COLO668 (cell line): ENCODE results near the gene PLET1.
A peak's percentile ranks its signal among the peaks of the same experiment; 100 is the strongest.

Source experiments
- DNase-seq: peaks from one replicate; lab custom pipeline; 2025; ENCODE audit not compliant: unreplicated experiment; lab: John Stamatoyannopoulos, UW

The PLET1 gene

GRCh38 chr11:112248201-112248600 is 12.5 kb downstream of the PLET1 start:
- DNase-seq = no peak

- no peak for DNase-seq
Observed at GRCh38 chr11:112247201-112247600, 13.5 kb downstream of the PLET1 start.

GRCh38 chr11:112241486-112241885 is 19.2 kb downstream of the PLET1 start:
- DNase-seq = no peak

GRCh38 chr11:112238041-112238440 is 22.6 kb downstream of the PLET1 start:
- DNase-seq = no peak

GRCh38 chr11:112237451-112237850 is 23.2 kb downstream of the PLET1 start:
- no peak for DNase-seq

- no peak for DNase-seq
Observed at GRCh38 chr11:112235750-112236390, 24.8 kb downstream of the PLET1 start.

- no peak for DNase-seq
Observed at GRCh38 chr11:112231952-112232351, 28.7 kb downstream of the PLET1 start.

- no peak for DNase-seq
Observed at GRCh38 chr11:112229746-112230433, 30.8 kb downstream of the PLET1 start.

- no peak for DNase-seq
Observed at GRCh38 chr11:112229159-112229558, 31.5 kb downstream of the PLET1 start.

- DNase-seq = no peak
Observed at GRCh38 chr11:112228706-112229105, 32.0 kb downstream of the PLET1 start.

- no peak for DNase-seq
Observed at GRCh38 chr11:112227471-112227870, 33.2 kb downstream of the PLET1 start.

- DNase-seq = no peak
Observed at GRCh38 chr11:112226831-112227401, 33.7 kb downstream of the PLET1 start.

- peak; percentile 91 for DNase-seq
Observed at GRCh38 chr11:112226062-112226830, 34.4 kb downstream of the PLET1 start, which contains the start of gene PTS. PTS (plus strand) TSS chr11:112226428; CDS start chr11:112226444, 16 bp downstream.

- DNase-seq = no peak
Observed at GRCh38 chr11:112225753-112226061, 35.0 kb downstream of the PLET1 start.

- DNase-seq = no peak
Observed at GRCh38 chr11:112223754-112224532, 36.7 kb downstream of the PLET1 start.

- no peak for DNase-seq
Observed at GRCh38 chr11:112223121-112223520, 37.5 kb downstream of the PLET1 start.

- DNase-seq = no peak
Observed at GRCh38 chr11:112222303-112222702, 38.4 kb downstream of the PLET1 start.

- no peak for DNase-seq
Observed at GRCh38 chr11:112221274-112221835, 39.3 kb downstream of the PLET1 start.

GRCh38 chr11:112219476-112220232 is 41.0 kb downstream of the PLET1 start:
- peak; percentile 16 for DNase-seq

- no peak for DNase-seq
Observed at GRCh38 chr11:112216561-112217105, 44.0 kb downstream of the PLET1 start.
